Right lobe of liver (tissue), 4 donors: ENCODE data around the gene CDKL1.

Experiments used
- POLR2A ChIP-seq: fragments of 450-650 bp; IDR thresholded peaks from one replicate; pipeline ENCODE4 v1.6.1; 2017; ENCODE audit warnings: antibody characterized with exemption, mild to moderate bottlenecking
- TF ChIP-seq, protein P1 (sequence below), 4 donors: fragments of 200-600 bp in 3 of 4; fragments of 450-650 bp in 1 of 4; IDR thresholded peaks; one replicate each; pipeline versions ENCODE4 v1.5.1 to v1.8.0; 2016 to 2022; ENCODE audit warnings: antibody characterized with exemption in 4 of 4, mild to moderate bottlenecking in 2 of 4
- donor health status: DM: no; HTN: no; CAD: no.
- donor health status: DM: no; HTN: no; CAD: no.
- donor health status: DM: no; HTN: yes; CAD: no.

DNA sequence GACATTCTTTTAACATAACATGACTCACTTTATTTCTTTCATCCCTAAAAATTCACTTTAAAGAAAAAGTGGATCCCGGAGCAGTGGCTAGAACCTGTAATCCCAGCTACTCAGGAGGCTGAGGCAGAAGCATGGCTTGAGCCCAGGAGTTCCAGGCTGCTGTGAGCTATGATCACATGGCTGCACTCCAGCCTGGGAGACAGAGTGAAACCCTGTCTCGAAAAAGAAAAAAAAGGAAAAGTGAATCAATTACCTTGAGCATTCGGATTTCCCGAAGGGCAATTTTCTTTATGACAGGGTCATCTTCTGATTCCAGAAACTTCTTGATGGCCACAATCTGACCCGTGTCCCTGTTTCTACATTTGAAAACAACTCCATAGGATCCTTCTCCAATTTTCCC, 1.2 kb downstream of the CDKL1 start:
- TF ChIP-seq, protein P1, sequence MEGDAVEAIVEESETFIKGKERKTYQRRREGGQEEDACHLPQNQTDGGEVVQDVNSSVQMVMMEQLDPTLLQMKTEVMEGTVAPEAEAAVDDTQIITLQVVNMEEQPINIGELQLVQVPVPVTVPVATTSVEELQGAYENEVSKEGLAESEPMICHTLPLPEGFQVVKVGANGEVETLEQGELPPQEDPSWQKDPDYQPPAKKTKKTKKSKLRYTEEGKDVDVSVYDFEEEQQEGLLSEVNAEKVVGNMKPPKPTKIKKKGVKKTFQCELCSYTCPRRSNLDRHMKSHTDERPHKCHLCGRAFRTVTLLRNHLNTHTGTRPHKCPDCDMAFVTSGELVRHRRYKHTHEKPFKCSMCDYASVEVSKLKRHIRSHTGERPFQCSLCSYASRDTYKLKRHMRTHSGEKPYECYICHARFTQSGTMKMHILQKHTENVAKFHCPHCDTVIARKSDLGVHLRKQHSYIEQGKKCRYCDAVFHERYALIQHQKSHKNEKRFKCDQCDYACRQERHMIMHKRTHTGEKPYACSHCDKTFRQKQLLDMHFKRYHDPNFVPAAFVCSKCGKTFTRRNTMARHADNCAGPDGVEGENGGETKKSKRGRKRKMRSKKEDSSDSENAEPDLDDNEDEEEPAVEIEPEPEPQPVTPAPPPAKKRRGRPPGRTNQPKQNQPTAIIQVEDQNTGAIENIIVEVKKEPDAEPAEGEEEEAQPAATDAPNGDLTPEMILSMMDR (IDR thresholded peaks at IDR 0.05), result no peak
- TF ChIP-seq POLR2A, result no peak
